ENCODE measurements around the gene DNAJC10.
"Not testable (repeated sequence)": the region's sequence is repeated elsewhere in the genome, so short reads cannot be mapped to it uniquely, and the experiment has no call there.

DNAJC10 gene

GRCh38 chr2:182715892-182716649 lies at the start of gene DNAJC10:
DNAJC10 (plus strand) TSS chr2:182716257; CDS start chr2:182718087, 1,830 bp downstream.
- peak; percentile 59 for DNase-seq

GRCh38 chr2:182666674-182667314 lies 49.3 kb upstream of the DNAJC10 start:
- peak; percentile 1 for DNase-seq

- no peak for DNase-seq
Observed at GRCh38 chr2:182667315-182667695, 48.8 kb upstream of the DNAJC10 start.

- no peak for DNase-seq
Observed at GRCh38 chr2:182668671-182669070, 47.4 kb upstream of the DNAJC10 start.

- DNase-seq, result no peak
Observed at GRCh38 chr2:182672466-182673165, 43.4 kb upstream of the DNAJC10 start.

GRCh38 chr2:182680837-182681236 lies 35.2 kb upstream of the DNAJC10 start:
- DNase-seq, result no peak

GRCh38 chr2:182682210-182682609 lies 33.8 kb upstream of the DNAJC10 start:
- no peak for DNase-seq

- DNase-seq, result no peak
Observed at GRCh38 chr2:182685559-182685958, 30.5 kb upstream of the DNAJC10 start.

GRCh38 chr2:182686763-182687162 lies 29.3 kb upstream of the DNAJC10 start:
- DNase-seq, result not testable (repeated sequence)

GRCh38 chr2:182694189-182694588 lies 21.9 kb upstream of the DNAJC10 start:
- DNase-seq, result no peak

GRCh38 chr2:182695776-182696175 lies 20.3 kb upstream of the DNAJC10 start:
- no peak for DNase-seq

- no peak for DNase-seq
Observed at GRCh38 chr2:182698671-182699070, 17.4 kb upstream of the DNAJC10 start.

GRCh38 chr2:182705761-182706160 lies 10.3 kb upstream of the DNAJC10 start:
- DNase-seq, result no peak

- DNase-seq, result no peak
Observed at GRCh38 chr2:182706751-182707150, 9.3 kb upstream of the DNAJC10 start.

GRCh38 chr2:182713601-182714000 lies 2.5 kb upstream of the DNAJC10 start:
- no peak for DNase-seq

GRCh38 chr2:182715121-182715891 lies 751 bp upstream of the DNAJC10 start:
- no peak for DNase-seq

GRCh38 chr2:182716650-182716979 lies 558 bp downstream of the DNAJC10 start:
- DNase-seq, result no peak

GRCh38 chr2:182717416-182717815 lies 1.4 kb downstream of the DNAJC10 start:
- DNase-seq, result no peak

- no peak for DNase-seq
Observed at GRCh38 chr2:182717816-182718215, 1.8 kb downstream of the DNAJC10 start.

GRCh38 chr2:182718459-182718858 lies 2.4 kb downstream of the DNAJC10 start:
- no peak for DNase-seq

- not testable (repeated sequence) for DNase-seq
Observed at GRCh38 chr2:182719116-182719515, 3.1 kb downstream of the DNAJC10 start.

- no peak for DNase-seq
Observed at GRCh38 chr2:182724656-182725055, 8.6 kb downstream of the DNAJC10 start.

- DNase-seq, result no peak
Observed at GRCh38 chr2:182726473-182726872, 10.4 kb downstream of the DNAJC10 start.

Measured in DMS 273 treated with DMSO at 0.1 percent for 48 hours (cell line).